Activated T-cell treated with anti-CD3 and anti-CD28 coated beads, Interleukin-2, amount 50 U/mL, for 72 hours (primary cell): ENCODE data around the gene TTR. TPM values are rescaled to one million over a fixed set of nuclear protein-coding genes. Genes with fewer than 3 reads are reported as not detected.

Source experiments
- ATAC-seq, 2 donors: fragments of 150-1000 bp; cut with Tn5 transposase; replicated peaks in 1 of 2; 2 replicates each; pipeline ENCODE4 v1.10.0; 2021; ENCODE audit warnings: moderate library complexity in 2 of 2, mild to moderate bottlenecking in 1 of 2
- DNase-seq, 2 donors: peaks; one replicate each; pipeline ENCODE4 v3.0.0; 2021 to 2022; ENCODE audit warnings: mixed read lengths in 1 of 2
- H3K27ac Mint-ChIP-seq: one replicate; pipeline ENCODE4 v1.8.0; 2022; ENCODE audit warnings: mild to moderate bottlenecking, moderate library complexity, mixed read lengths
- H3K27me3 Mint-ChIP-seq: one replicate; pipeline ENCODE4 v1.8.0; 2022; ENCODE audit warnings: low read depth, mixed read lengths
- H3K36me3 Mint-ChIP-seq, 2 donors: one replicate each; pipeline ENCODE4 v1.8.0; 2022; ENCODE audit warnings: mixed read lengths in 2 of 2, mild to moderate bottlenecking in 1 of 2; ENCODE audit not compliant: insufficient read depth in 2 of 2
- H3K4me1 Mint-ChIP-seq: one replicate; pipeline ENCODE4 v1.8.0; 2022; ENCODE audit warnings: low read depth, mixed read lengths
- H3K4me3 Mint-ChIP-seq, 2 donors: one replicate each; pipeline ENCODE4 v1.8.0; 2022; ENCODE audit warnings: mild to moderate bottlenecking in 2 of 2, mixed read lengths in 2 of 2, moderate library complexity in 2 of 2
- H3K9me3 Mint-ChIP-seq, 2 donors: one replicate each; pipeline ENCODE4 v1.8.0; 2022; ENCODE audit warnings: mixed read lengths in 2 of 2
- total RNA-seq, 2 donors: library from RNA; stranded (reverse); gene quantifications; one replicate each; pipeline ENCODE4 v1.2.3, GENCODE V29; 2022

The TTR gene
- total RNA-seq, 2 donors from 2014 or later: not detected

DNA sequence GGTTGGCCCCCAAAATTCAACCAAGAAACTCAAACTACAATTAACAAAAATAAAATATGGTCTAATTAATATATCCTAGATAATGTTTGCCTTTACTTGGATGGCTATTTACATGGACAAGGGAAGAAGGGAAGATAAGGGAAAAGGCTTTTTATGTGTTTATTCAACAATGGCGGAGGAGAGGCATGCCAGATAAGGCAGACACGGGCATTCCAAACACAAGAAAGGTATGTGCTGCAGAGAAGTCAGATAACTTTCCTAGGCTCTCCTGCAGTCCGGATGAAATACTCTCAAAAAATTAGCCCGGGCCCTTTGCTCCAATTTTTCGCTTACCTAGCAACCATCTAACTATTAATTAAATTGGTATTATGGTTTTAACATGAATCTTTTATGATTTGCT, 5.1 kb upstream of the TTR start:
- no peak for ATAC-seq
- Mint-ChIP-seq H3K27me3 (peaks cover 9% of the 10 kb centered on the region), H3K4me1 (no peaks in the 10 kb centered on the region), H3K4me3 (no peak overlapping the region), H3K9me3 (no peaks in the 10 kb centered on the region), H3K36me3 (no peaks in the 10 kb centered on the region), H3K27ac (no peak overlapping the region)
- DNase-seq: no peak

GRCh38 chr18:31587529-31587928, 4.1 kb upstream of the TTR start:
- Mint-ChIP-seq H3K4me1 (no peaks in the 10 kb centered on the region), H3K27me3 (peaks cover 9% of the 10 kb centered on the region), H3K27ac (no peak overlapping the region), H3K36me3 (no peaks in the 10 kb centered on the region), H3K9me3 (no peaks in the 10 kb centered on the region), H3K4me3 (no peak overlapping the region)
- no peak for DNase-seq
- no peak for ATAC-seq

GRCh38 chr18:31590570-31590969, 1.1 kb upstream of the TTR start:
- no peaks in the 10 kb centered on the region for H3K36me3 Mint-ChIP-seq
- DNase-seq (no peak), ATAC-seq (no peak)
- H3K4me1 Mint-ChIP-seq: no peaks in the 10 kb centered on the region
- H3K27ac Mint-ChIP-seq: no peak overlapping the region
- no peaks in the 10 kb centered on the region for H3K9me3 Mint-ChIP-seq
- H3K4me3 Mint-ChIP-seq: no peak overlapping the region
- H3K27me3 Mint-ChIP-seq: peaks cover 9% of the 10 kb centered on the region

- Mint-ChIP-seq H3K27me3 (peaks cover 9% of the 10 kb centered on the region), H3K4me1 (no peaks in the 10 kb centered on the region), H3K9me3 (no peaks in the 10 kb centered on the region), H3K4me3 (no peak overlapping the region), H3K27ac (no peak overlapping the region), H3K36me3 (no peaks in the 10 kb centered on the region)
- DNase-seq (no peak), ATAC-seq (no peak)
Observed at GRCh38 chr18:31591113-31591512, 564 bp upstream of the TTR start.

- H3K27ac Mint-ChIP-seq: no peak overlapping the region
- no peaks in the 10 kb centered on the region for H3K4me1 Mint-ChIP-seq
- peaks cover 9% of the 10 kb centered on the region for H3K27me3 Mint-ChIP-seq
- DNase-seq (no peak), ATAC-seq (no peak)
- no peak overlapping the region for H3K4me3 Mint-ChIP-seq
- no peaks in the 10 kb centered on the region for H3K36me3 Mint-ChIP-seq
- no peaks in the 10 kb centered on the region for H3K9me3 Mint-ChIP-seq
Observed at GRCh38 chr18:31592506-31593157, 955 bp downstream of the TTR start.

DNA sequence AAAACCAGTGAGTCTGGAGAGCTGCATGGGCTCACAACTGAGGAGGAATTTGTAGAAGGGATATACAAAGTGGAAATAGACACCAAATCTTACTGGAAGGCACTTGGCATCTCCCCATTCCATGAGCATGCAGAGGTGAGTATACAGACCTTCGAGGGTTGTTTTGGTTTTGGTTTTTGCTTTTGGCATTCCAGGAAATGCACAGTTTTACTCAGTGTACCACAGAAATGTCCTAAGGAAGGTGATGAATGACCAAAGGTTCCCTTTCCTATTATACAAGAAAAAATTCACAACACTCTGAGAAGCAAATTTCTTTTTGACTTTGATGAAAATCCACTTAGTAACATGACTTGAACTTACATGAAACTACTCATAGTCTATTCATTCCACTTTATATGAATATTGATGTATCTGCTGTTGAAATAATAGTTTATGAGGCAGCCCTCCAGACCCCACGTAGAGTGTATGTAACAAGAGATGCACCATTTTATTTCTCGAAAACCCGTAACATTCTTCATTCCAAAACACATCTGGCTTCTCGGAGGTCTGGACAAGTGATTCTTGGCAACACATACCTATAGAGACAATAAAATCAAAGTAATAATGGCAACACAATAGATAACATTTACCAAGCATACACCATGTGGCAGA, 3.6 kb downstream of the TTR start:
- Mint-ChIP-seq H3K4me1 (no peaks in the 10 kb centered on the region), H3K36me3 (no peaks in the 10 kb centered on the region), H3K4me3 (no peak overlapping the region), H3K9me3 (no peaks in the 10 kb centered on the region), H3K27ac (no peak overlapping the region), H3K27me3 (peaks cover 8% of the 10 kb centered on the region)
- DNase-seq (no peak), ATAC-seq (no peak)

DNA sequence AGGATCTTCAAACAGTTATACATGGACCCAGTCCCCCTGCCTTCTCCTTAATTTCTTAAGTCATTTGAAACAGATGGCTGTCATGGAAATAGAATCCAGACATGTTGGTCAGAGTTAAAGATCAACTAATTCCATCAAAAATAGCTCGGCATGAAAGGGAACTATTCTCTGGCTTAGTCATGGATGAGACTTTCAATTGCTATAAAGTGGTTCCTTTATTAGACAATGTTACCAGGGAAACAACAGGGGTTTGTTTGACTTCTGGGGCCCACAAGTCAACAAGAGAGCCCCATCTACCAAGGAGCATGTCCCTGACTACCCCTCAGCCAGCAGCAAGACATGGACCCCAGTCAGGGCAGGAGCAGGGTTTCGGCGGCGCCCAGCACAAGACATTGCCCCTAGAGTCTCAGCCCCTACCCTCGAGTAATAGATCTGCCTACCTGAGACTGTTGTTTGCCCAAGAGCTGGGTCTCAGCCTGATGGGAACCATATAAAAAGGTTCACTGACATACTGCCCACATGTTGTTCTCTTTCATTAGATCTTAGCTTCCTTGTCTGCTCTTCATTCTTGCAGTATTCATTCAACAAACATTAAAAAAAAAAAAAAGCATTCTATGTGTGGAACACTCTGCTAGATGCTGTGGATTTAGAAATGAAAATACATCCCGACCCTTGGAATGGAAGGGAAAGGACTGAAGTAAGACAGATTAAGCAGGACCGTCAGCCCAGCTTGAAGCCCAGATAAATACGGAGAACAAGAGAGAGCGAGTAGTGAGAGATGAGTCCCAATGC, 4.6 kb downstream of the TTR start:
- no peak overlapping the region for H3K27ac Mint-ChIP-seq
- DNase-seq (no peak), ATAC-seq (no peak)
- H3K4me1 Mint-ChIP-seq: no peaks in the 10 kb centered on the region
- H3K4me3 Mint-ChIP-seq: no peak overlapping the region
- H3K9me3 Mint-ChIP-seq: no peaks in the 10 kb centered on the region
- H3K27me3 Mint-ChIP-seq: no peaks in the 10 kb centered on the region
- no peaks in the 10 kb centered on the region for H3K36me3 Mint-ChIP-seq

DNA sequence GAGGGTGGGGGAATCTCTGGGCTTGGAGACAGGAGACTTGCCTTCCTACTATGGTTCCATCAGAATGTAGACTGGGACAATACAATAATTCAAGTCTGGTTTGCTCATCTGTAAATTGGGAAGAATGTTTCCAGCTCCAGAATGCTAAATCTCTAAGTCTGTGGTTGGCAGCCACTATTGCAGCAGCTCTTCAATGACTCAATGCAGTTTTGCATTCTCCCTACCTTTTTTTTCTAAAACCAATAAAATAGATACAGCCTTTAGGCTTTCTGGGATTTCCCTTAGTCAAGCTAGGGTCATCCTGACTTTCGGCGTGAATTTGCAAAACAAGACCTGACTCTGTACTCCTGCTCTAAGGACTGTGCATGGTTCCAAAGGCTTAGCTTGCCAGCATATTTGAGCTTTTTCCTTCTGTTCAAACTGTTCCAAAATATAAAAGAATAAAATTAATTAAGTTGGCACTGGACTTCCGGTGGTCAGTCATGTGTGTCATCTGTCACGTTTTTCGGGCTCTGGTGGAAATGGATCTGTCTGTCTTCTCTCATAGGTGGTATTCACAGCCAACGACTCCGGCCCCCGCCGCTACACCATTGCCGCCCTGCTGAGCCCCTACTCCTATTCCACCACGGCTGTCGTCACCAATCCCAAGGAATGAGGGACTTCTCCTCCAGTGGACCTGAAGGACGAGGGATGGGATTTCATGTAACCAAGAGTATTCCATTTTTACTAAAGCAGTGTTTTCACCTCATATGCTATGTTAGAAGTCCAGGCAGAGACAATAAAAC, 6.5 kb downstream of the TTR start:
- ATAC-seq (no peak), DNase-seq (no peak)
- Mint-ChIP-seq H3K27me3 (no peaks in the 10 kb centered on the region), H3K4me3 (no peak overlapping the region), H3K36me3 (no peaks in the 10 kb centered on the region), H3K9me3 (no peaks in the 10 kb centered on the region), H3K4me1 (peaks cover 2% of the 10 kb centered on the region), H3K27ac (no peak overlapping the region)

DNA sequence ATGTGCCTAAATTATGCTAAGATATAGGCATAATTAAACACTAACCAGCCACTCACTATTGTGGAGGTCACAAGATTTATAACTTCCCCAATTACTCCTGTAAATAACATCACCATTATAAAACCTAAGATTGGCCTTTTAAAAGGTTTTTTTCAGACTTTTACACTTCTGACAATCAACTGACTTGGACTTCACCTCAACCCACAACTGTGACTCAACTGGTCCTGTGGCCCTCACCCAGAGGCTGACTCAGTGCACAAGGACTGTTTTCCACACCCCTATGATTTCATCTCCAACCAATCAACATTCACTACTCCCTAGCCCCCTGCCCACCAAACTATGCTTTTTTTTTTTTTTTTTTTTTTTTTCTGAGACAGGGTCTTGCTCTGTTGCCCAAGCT, 11.6 kb downstream of the TTR start:
- ATAC-seq (peak; percentile 90 to 94), DNase-seq (peak; percentile 28 to 53)
- Mint-ChIP-seq H3K4me1 (peaks cover 10% of the 10 kb centered on the region), H3K27ac (peak overlapping the region; percentile 19), H3K4me3 (no peak overlapping the region), H3K36me3 (no peaks in the 10 kb centered on the region), H3K9me3 (no peaks in the 10 kb centered on the region), H3K27me3 (peaks cover 24% of the 10 kb centered on the region)

GRCh38 chr18:31606265-31606664, 14.6 kb downstream of the TTR start:
- DNase-seq: no peak
- no peaks in the 10 kb centered on the region for H3K36me3 Mint-ChIP-seq
- H3K27ac Mint-ChIP-seq: no peak overlapping the region
- no peak for ATAC-seq
- no peak overlapping the region for H3K4me3 Mint-ChIP-seq
- H3K27me3 Mint-ChIP-seq: peaks cover 24% of the 10 kb centered on the region
- peaks cover 10% of the 10 kb centered on the region for H3K4me1 Mint-ChIP-seq
- H3K9me3 Mint-ChIP-seq: no peaks in the 10 kb centered on the region

- ATAC-seq: no peak
- Mint-ChIP-seq H3K4me3 (no peak overlapping the region), H3K27me3 (peaks cover 24% of the 10 kb centered on the region), H3K9me3 (no peaks in the 10 kb centered on the region), H3K36me3 (no peaks in the 10 kb centered on the region), H3K27ac (no peak overlapping the region), H3K4me1 (peaks cover 10% of the 10 kb centered on the region)
- DNase-seq: no peak
Observed at GRCh38 chr18:31607384-31607783, 15.7 kb downstream of the TTR start.

DNA sequence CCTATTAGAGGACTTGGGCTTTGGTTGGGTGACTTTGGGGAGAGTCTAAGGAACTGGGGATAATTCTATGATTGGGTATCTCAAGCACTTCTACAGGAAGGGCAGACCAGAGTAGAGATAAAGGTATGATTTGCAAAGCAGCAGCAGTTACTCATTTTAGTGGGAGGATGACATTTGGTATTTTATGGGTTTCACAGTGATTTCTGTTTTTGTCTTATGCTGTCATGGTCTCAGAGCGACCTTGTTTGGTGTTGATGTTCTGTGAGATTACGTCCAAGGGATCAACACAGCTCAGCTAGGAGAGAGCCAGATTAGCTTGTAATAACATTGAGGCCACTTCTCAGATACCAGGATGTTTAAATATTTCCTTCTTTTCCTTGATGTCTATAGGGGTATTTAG, 18.2 kb downstream of the TTR start:
- ATAC-seq: peak; percentile 29 to 48
- H3K36me3 Mint-ChIP-seq: no peaks in the 10 kb centered on the region

More for the DNA sequence above, 18.2 kb downstream of the TTR start:
- no peaks in the 10 kb centered on the region for H3K4me1 Mint-ChIP-seq
- DNase-seq: no peak
- no peaks in the 10 kb centered on the region for H3K9me3 Mint-ChIP-seq
- H3K27me3 Mint-ChIP-seq: peaks cover 23% of the 10 kb centered on the region
- H3K27ac Mint-ChIP-seq: no peak overlapping the region
- no peak overlapping the region for H3K4me3 Mint-ChIP-seq
